Activated B cell treated with CpG ODN at 0.5 μM for 24 hours (primary cell): ENCODE measurements around the gene FAM81A. TPM values are rescaled to one million over a fixed set of nuclear protein-coding genes. Genes with fewer than 3 reads are reported as not detected.

Source experiments
- ATAC-seq: fragments of 200-7000 bp; cut with Tn5 transposase; one replicate; pipeline ENCODE4 v1.10.0; 2021; ENCODE audit warnings: low read depth, mild to moderate bottlenecking, moderate library complexity
- CTCF ChIA-PET: fragments of 350-600 bp; sonication (Branson Sonifier 250); formaldehyde crosslinking; loops from one replicate; lab custom pipeline; 2021; ENCODE audit warnings: antibody characterized with exemption; lab: Charles Lee
- POLR2A ChIA-PET: fragments of 350-600 bp; sonication (Branson Sonifier 250); formaldehyde crosslinking; loops from one replicate; lab custom pipeline; 2021; ENCODE audit warnings: antibody characterized with exemption; lab: Charles Lee
- DNase-seq: peaks from one replicate; pipeline ENCODE4 v3.0.0; 2022
- H3K27ac Mint-ChIP-seq: one replicate; pipeline ENCODE4 v1.8.0; 2020; ENCODE audit warnings: mixed read lengths
- H3K27me3 Mint-ChIP-seq: one replicate; pipeline ENCODE4 v1.8.0; 2021; ENCODE audit warnings: mixed read lengths
- H3K36me3 Mint-ChIP-seq: one replicate; pipeline ENCODE4 v1.8.0; 2021; ENCODE audit warnings: low read depth, mixed read lengths
- H3K4me1 Mint-ChIP-seq: one replicate; pipeline ENCODE4 v1.8.0; 2021; ENCODE audit warnings: mixed read lengths
- H3K4me3 Mint-ChIP-seq: one replicate; pipeline ENCODE4 v1.8.0; 2020; ENCODE audit warnings: mild to moderate bottlenecking, mixed read lengths
- H3K9me3 Mint-ChIP-seq: one replicate; pipeline ENCODE4 v1.8.0; 2020; ENCODE audit warnings: mixed read lengths
- CTCF ChIP-seq: fragments of 200-600 bp; IDR thresholded peaks from one replicate; pipeline ENCODE4 v1.8.0; 2022; ENCODE audit warnings: antibody characterized with exemption, mild to moderate bottlenecking
- intact Hi-C: fragments of 100-400 bp; cut with micrococcal nuclease; formaldehyde crosslinking; loops from one replicate; pipeline ENCODE4 v1.15.1; 2024
- total RNA-seq: library from RNA; stranded (reverse); gene quantifications from 2 replicates; pipeline ENCODE4 v1.2.3, GENCODE V29; 2022

FAM81A gene
- total RNA-seq, 1 donor from 2014 or later = 6.2 TPM

- Mint-ChIP-seq H3K36me3 (no peaks in the 10 kb centered on the region), H3K27me3 (no peaks in the 10 kb centered on the region), H3K27ac (peak overlapping the region; percentile 47), H3K4me1 (peaks cover 18% of the 10 kb centered on the region), H3K9me3 (no peaks in the 10 kb centered on the region), H3K4me3 (peak overlapping the region; percentile 48)
- ChIA-PET CTCF (interaction anchor here (1.9 kb wide), 1 partner anchor 11 kb away, joined by 14 read pairs; no protein-coding TSS in a partner anchor), POLR2A (interaction anchor here (0.7 kb wide), 1 partner anchor 11 kb away, joined by 3 read pairs; no protein-coding TSS in a partner anchor)
- TF ChIP-seq CTCF = no peak
- intact Hi-C loops = no loop called here
- ATAC-seq (peak; percentile 85), DNase-seq (no peak)
These were observed 105.9 kb downstream of the FAM81A start for GRCh38 chr15:59543721-59544547.

- no peak for DNase-seq
- Mint-ChIP-seq H3K4me1 (peaks cover 18% of the 10 kb centered on the region), H3K4me3 (no peak overlapping the region), H3K9me3 (no peaks in the 10 kb centered on the region), H3K36me3 (no peaks in the 10 kb centered on the region), H3K27ac (no peak overlapping the region), H3K27me3 (no peaks in the 10 kb centered on the region)
- TF ChIP-seq CTCF = no peak
- POLR2A ChIA-PET = no interaction called here
- CTCF ChIA-PET = no interaction called here
- intact Hi-C loops = no loop called here
- ATAC-seq = no peak
These were observed 107.6 kb downstream of the FAM81A start for GRCh38 chr15:59545573-59545972.

GRCh38 chr15:59548501-59549226 is 110.7 kb downstream of the FAM81A start:
- ATAC-seq (no peak), DNase-seq (no peak)
- Mint-ChIP-seq H3K4me3 (no peak overlapping the region), H3K27ac (no peak overlapping the region), H3K27me3 (no peaks in the 10 kb centered on the region), H3K36me3 (no peaks in the 10 kb centered on the region), H3K4me1 (peaks cover 10% of the 10 kb centered on the region), H3K9me3 (no peaks in the 10 kb centered on the region)
- POLR2A ChIA-PET = no interaction called here
- CTCF ChIA-PET = no interaction called here
- intact Hi-C loops = no loop called here
- TF ChIP-seq CTCF = no peak

- Mint-ChIP-seq H3K27ac (no peak overlapping the region), H3K27me3 (no peaks in the 10 kb centered on the region), H3K4me3 (no peak overlapping the region), H3K36me3 (no peaks in the 10 kb centered on the region), H3K9me3 (no peaks in the 10 kb centered on the region), H3K4me1 (peaks cover 3% of the 10 kb centered on the region)
- ChIA-PET CTCF (no interaction called here), POLR2A (no interaction called here)
- intact Hi-C loops = no loop called here
- no peak for TF ChIP-seq CTCF
- ATAC-seq (no peak), DNase-seq (no peak)
These were observed 111.6 kb downstream of the FAM81A start for GRCh38 chr15:59549301-59550185.
